KG1 (cell line): ENCODE data around the gene CPEB2.
"Not testable (repeated sequence)": the region's sequence is repeated elsewhere in the genome, so short reads cannot be mapped to it uniquely, and the experiment has no call there.

ENCODE experiments used
- DNase-seq: peaks from one replicate; lab custom pipeline; 2025; lab: John Stamatoyannopoulos, UW

CPEB2 gene

DNA sequence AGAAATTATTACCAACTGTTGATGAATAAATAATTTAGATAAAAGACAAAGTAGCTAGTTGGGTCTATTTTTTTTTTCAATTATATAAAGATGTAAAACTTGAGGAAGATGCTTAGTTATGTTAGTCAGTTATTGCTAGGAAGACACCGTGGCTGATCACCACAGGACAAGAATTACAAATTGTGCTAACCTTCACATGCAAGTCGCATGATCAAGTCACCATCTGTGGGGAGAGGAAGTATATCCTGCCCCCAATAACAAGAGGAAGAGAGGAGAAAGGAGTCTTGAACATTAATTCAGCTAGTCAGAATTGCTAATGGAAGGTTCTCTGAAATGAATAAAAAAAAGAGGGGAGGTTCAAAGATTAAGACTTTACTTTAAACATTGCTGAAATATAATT is 52.3 kb downstream of the CPEB2 start:
- DNase-seq, result no peak

GRCh38 chr4:15060213-15060612 is 57.9 kb downstream of the CPEB2 start:
- no peak for DNase-seq

DNA sequence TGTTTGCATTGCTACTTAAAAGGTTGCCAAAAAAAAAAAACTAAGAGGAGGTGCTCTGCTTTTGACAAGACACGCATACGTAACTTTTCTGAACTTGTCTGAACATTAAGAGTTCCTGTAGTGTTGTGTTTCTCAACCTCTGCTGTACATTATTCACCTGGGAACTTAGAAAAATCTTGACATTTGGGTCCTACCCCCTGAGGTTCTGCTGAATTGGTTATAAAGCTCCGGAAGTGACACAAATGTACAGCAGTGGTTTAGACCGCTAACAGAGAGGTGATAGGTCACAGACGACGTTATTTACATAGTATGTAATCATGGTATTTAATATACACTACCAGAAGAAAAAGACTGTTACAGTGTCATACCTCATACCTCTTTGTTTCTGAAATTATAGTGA is 61.1 kb downstream of the CPEB2 start:
- DNase-seq, result no peak

GRCh38 chr4:15065516-15065915 is 63.2 kb downstream of the CPEB2 start:
- no peak for DNase-seq

- DNase-seq, result no peak
Observed at GRCh38 chr4:15066140-15066539, 63.9 kb downstream of the CPEB2 start.

DNA sequence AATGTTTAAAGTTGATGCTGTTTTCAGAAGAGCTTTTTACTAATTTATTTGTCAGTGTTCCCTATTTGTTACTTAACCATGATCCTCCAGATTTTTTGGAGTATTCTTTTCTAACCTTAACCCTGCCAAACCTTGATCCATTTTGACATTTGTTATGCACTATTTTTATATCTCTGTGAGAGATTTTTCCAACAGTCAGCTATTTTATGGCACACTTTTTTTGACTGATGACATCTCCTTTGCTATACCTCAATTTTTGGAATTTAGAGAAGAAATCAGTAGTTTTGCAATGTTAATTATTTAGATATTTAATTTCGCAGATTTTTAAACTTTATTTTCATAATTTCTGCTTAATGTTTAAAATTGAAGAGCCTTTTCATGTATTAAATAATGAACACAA is 66.0 kb downstream of the CPEB2 start:
- DNase-seq, result no peak

- no peak for DNase-seq
Observed at GRCh38 chr4:15075875-15076274, 73.6 kb downstream of the CPEB2 start.

GRCh38 chr4:15077969-15078368 is 75.7 kb downstream of the CPEB2 start:
- DNase-seq, result no peak

DNA sequence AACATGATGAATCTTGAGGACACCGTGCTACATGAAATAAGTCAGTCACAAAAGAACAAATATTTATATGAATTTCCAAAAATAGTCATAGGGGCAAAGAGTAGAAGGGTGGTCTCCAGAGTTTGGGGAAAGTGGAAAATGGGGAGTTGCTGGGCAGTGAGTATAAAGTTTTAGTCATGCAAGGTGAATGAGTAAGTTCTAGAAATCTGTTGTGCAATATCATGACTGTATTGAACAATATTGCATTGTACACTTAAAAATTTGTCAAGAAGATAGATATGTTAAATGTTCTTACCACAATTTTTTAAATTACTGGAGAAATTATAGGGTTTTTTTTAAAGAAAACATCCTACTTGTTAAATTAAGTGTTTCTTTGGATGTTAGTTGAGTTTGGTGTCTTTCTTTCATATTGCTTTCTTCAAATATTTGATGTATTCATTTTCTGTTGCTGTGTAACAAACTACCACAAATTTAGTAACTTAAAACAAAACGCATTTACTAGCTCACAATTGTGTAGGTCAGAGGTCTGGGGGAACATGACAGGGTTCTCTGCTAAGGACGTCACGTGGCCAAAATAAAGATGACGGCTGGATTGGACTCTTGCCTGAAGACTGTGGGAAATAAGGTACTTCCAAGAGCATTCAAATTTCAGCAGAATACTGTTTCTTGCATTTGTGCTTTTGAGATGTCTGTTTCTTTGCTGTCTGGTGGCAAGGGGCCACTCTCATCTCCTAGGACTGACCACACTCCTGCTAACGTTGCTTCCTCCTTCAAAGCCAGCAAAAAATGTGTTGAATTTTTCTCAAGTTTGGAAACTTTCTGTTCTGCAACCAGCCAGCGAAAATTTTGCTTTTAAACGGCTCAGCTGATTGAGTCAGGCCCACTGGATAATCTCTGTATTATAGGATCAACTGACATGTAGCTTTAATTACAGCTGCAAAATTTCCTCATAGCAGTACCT is 76.7 kb downstream of the CPEB2 start:
- DNase-seq, result no peak

- DNase-seq, result no peak
Observed at GRCh38 chr4:15084780-15085179, 82.5 kb downstream of the CPEB2 start.

DNA sequence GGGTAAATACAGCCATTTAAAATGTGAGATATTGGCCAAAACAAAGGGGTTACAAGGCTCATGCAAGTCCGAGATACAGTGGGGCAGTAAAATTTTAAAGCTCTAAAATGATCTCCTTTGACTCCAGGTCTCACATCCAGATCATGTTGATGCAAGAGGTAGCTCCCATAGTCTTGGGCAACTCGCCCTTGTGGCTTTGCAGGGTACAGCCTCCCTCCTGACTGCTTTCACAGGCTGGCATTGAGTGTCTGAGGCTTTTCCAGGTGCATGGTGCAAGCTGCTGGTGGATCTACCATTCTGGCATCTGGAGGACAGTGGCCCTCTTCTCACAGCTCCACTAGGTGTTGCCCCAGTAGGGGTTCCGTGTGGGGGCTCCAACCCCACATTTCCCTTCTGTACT is 83.5 kb downstream of the CPEB2 start:
- not testable (repeated sequence) for DNase-seq

DNA sequence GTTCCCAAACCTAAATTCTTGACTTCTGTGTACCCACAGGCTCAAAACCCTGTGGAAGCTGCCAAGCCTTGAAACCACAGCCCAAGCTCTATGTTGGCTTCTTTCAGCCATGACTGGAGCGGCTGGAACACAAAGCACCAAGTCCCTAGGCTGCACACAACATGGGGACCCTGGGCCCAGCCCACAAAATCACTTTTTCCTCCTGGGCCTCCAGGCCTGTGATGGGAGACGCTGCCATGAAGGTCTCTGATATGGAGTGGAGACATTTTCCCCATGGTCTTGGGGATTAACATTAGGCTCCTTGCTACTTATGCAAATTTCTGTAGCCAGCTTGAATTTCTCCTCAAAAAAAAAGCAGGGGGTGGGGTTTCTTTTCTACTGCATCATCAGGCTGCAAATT is 84.0 kb downstream of the CPEB2 start:
- not testable (repeated sequence) for DNase-seq

DNA sequence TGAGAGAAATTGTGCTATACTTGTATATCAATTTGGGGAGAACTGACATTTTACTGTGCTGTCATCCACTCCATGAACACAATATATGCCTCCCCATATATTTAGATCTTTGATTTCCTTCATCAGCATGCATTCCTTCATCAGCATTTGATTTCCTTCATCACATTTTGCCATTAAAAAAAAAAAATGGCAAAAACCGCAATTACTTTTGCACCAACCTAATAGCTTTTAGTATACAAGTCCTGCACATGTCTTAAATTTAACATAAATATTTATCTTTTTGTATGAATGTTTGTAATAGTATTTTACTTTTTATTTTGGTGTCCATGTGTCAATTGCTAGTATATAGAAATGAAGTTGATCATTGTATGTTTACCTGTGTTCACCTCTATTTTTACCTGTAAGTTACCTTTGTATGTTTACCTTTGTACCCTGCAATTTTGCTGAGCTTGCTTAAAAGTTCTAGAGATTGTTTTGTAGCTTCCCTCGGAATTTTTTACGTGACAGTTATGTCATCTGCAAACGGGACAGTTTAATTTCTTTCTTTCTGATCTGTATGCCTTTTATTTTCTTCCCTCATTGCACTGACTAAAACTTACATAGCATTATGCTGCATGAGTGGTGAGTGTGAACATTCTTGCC is 86.2 kb downstream of the CPEB2 start:
- DNase-seq, result no peak

DNA sequence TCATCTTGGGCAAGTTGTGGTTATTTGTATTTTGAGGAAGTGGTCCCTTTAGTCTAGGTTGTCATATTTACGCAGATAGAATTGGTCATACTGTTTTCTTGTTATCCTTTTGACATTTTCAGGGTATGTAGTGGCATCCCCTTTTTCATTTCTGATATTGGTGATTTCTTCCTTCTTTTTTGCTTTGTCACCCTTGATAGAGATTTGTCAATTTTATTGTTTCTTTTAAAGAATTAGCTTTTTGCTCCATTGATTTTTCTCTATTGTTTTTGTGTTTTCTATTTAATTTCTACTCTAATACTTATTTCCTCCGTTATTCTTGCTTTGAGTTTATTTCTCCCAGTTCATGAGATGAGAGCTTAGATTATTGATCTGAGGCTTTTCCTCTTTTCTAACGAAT is 87.7 kb downstream of the CPEB2 start:
- no peak for DNase-seq

GRCh38 chr4:15100380-15100779 is 98.1 kb downstream of the CPEB2 start:
- no peak for DNase-seq

- DNase-seq, result no peak
Observed at GRCh38 chr4:15100994-15101695, 98.9 kb downstream of the CPEB2 start.

- DNase-seq, result no peak
Observed at GRCh38 chr4:15104825-15105224, 102.5 kb downstream of the CPEB2 start.

DNA sequence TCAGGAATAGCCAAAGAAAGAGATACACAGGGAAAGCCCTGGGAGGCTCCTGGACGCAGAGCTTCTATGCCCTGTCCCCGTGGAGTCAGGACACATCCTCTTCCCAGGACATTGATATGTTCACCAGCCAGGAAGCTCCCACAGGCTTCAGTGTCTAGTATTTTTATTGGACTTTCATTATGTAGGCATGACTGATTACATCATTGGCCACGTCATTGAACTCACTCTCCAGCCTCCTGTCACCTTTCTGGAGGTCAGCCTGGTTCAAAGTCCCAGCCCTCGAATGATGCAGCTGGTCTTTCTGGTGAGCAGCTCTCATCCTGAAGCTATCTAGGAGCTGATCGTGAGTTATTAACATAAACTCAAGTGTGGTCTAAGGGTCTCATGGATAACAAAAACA is 104.1 kb downstream of the CPEB2 start:
- no peak for DNase-seq

- DNase-seq, result no peak
Observed at GRCh38 chr4:15109600-15109999, 107.3 kb downstream of the CPEB2 start.

GRCh38 chr4:15110120-15110571 is 107.9 kb downstream of the CPEB2 start:
- DNase-seq, result no peak

DNA sequence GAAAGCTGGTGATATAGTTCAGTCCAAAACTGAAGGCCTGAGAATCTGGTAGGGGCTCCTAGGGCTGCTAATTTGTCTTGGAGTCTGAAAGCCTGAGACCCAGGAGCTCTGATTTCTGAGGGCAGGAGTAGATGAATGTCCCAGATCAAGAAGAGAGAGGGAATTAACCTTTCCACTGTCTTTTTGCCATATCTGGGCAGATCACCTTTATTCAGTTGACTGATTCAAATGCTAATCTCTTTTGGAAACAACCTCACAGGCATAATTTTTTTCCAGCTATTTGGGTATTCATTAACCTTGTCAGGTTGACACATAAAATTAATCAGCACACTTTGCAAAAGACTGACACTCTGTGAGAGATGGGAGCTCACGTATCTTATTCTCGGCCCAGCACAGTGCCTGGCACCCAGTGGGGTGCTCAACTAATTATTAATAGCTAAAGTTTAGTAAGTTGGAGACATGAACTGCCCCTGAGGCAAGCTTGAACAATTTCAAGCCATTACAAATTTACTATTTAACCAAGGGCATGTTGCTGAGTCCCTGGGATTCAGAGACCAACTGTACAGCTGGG is 114.3 kb downstream of the CPEB2 start:
- no peak for DNase-seq

GRCh38 chr4:15117270-15117946 is 115.1 kb downstream of the CPEB2 start:
- no peak for DNase-seq
